Measurements from ENCODE around the gene NDEL1. TPM values are rescaled to one million over a fixed set of nuclear protein-coding genes. Genes with fewer than 3 reads are reported as not detected.

Gene NDEL1
- total and polyA plus RNA-seq, 2 experiments from 2014 or later: 25.7 to 47.3 TPM

GRCh38 chr17:8488901-8489300 lies 53.2 kb downstream of the NDEL1 start:
- TF ChIP-seq CTCF (IDR thresholded peaks at IDR 0.05; ENCODE audit: low read depth, low read length): peak; percentile 24
- Histone ChIP-seq H3K4me1 (ENCODE audit: low read depth) (no peaks in the 10 kb centered on the region), H3K4me3 (no peak overlapping the region), H3K27ac (peak overlapping the region; percentile 39), H3K9me3 (ENCODE audit: low read depth) (no peaks in the 10 kb centered on the region), H3K36me3 (peaks cover 74% of the 10 kb centered on the region), H3K27me3 (no peaks in the 10 kb centered on the region)
- peak in 1 of 2 donors; percentile 94 for DNase-seq (ENCODE audit: low read depth in 1 of 2, low spot score in 1 of 2)

- Histone ChIP-seq H3K27ac (no peak overlapping the region), H3K4me3 (no peak overlapping the region), H3K4me1 (ENCODE audit: low read depth) (no peaks in the 10 kb centered on the region), H3K27me3 (no peaks in the 10 kb centered on the region), H3K9me3 (ENCODE audit: low read depth) (no peaks in the 10 kb centered on the region), H3K36me3 (peaks cover 72% of the 10 kb centered on the region)
- TF ChIP-seq CTCF (IDR thresholded peaks at IDR 0.05; ENCODE audit: low read depth, low read length): no peak
- no peak for DNase-seq (ENCODE audit: low read depth in 1 of 2, low spot score in 1 of 2)
These were observed 54.2 kb downstream of the NDEL1 start for GRCh38 chr17:8489841-8490240.

- no peak for DNase-seq (ENCODE audit: low read depth in 1 of 2, low spot score in 1 of 2)
- no peaks in the 10 kb centered on the region for H3K9me3 ChIP-seq (ENCODE audit: low read depth)
- H3K27me3 ChIP-seq: no peaks in the 10 kb centered on the region
- no peak overlapping the region for H3K27ac ChIP-seq
- H3K4me3 ChIP-seq: no peak overlapping the region
- H3K36me3 ChIP-seq: peaks cover 76% of the 10 kb centered on the region
- no peak for TF ChIP-seq CTCF (IDR thresholded peaks at IDR 0.05; ENCODE audit: low read depth, low read length)
- H3K4me1 ChIP-seq (ENCODE audit: low read depth): no peaks in the 10 kb centered on the region
These were observed 54.8 kb downstream of the NDEL1 start for GRCh38 chr17:8490256-8491023.

GRCh38 chr17:8492121-8492520 lies 56.4 kb downstream of the NDEL1 start:
- no peaks in the 10 kb centered on the region for H3K4me1 ChIP-seq (ENCODE audit: low read depth)
- no peak overlapping the region for H3K4me3 ChIP-seq
- H3K9me3 ChIP-seq (ENCODE audit: low read depth): no peaks in the 10 kb centered on the region
- H3K27me3 ChIP-seq: no peaks in the 10 kb centered on the region
- TF ChIP-seq CTCF (IDR thresholded peaks at IDR 0.05; ENCODE audit: low read depth, low read length): no peak
- H3K36me3 ChIP-seq: peaks cover 77% of the 10 kb centered on the region
- no peak overlapping the region for H3K27ac ChIP-seq
- no peak for DNase-seq (ENCODE audit: low read depth in 1 of 2, low spot score in 1 of 2)

GRCh38 chr17:8494021-8494420 lies 58.3 kb downstream of the NDEL1 start:
- Histone ChIP-seq H3K9me3 (ENCODE audit: low read depth) (no peaks in the 10 kb centered on the region), H3K27me3 (no peaks in the 10 kb centered on the region), H3K27ac (no peak overlapping the region), H3K4me3 (no peak overlapping the region), H3K4me1 (ENCODE audit: low read depth) (no peaks in the 10 kb centered on the region), H3K36me3 (peaks cover 70% of the 10 kb centered on the region)
- TF ChIP-seq CTCF (IDR thresholded peaks at IDR 0.05; ENCODE audit: low read depth, low read length): no peak
- no peak for DNase-seq (ENCODE audit: low read depth in 1 of 2, low spot score in 1 of 2)
